CD4-positive, alpha-beta T cell treated with Interleukin-17A for 1 hour (primary cell): ENCODE data around the gene FOXO3.
A peak's percentile ranks its signal among the peaks of the same experiment; 100 is the strongest.
"Not testable (repeated sequence)": the region's sequence is repeated elsewhere in the genome, so short reads cannot be mapped to it uniquely, and the experiment has no call there.

Experiments
- DNase-seq: peaks from one replicate; pipeline ENCODE4 v3.0.0-alpha.2; 2020

Gene FOXO3

DNA sequence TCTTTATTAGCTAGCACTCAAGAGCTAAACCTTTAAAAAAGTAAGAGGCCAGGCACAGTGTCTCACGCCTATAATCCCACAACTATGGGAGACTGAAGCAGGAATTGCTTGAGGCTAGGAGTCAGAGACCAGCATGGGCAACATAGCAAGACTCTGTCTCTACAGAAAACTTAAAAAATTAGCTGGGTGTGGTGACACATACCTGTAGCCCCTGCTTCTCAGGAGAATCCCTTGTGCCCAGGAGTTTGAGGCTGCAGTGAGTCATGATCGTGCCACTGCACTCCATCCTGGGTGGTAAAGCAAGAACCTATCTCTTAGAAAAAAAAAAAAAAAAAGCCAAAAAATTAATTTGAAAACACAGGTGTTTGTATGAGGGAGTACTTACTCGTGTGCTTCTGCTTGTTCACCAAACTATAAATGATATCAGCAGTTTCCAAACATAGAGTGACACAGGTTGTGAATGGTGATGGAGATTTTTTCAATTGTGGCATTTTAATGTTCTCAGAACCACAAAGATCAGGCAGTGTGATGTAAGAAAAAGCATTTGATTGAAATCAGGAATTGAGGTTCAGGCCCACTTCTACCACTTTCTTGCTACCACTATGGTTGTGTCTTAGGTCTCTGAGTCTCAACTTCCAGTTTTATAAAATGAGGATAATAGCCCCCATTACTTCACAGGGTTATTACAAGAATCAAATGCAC is 104.9 kb downstream of the FOXO3 start:
- DNase-seq: no peak

DNA sequence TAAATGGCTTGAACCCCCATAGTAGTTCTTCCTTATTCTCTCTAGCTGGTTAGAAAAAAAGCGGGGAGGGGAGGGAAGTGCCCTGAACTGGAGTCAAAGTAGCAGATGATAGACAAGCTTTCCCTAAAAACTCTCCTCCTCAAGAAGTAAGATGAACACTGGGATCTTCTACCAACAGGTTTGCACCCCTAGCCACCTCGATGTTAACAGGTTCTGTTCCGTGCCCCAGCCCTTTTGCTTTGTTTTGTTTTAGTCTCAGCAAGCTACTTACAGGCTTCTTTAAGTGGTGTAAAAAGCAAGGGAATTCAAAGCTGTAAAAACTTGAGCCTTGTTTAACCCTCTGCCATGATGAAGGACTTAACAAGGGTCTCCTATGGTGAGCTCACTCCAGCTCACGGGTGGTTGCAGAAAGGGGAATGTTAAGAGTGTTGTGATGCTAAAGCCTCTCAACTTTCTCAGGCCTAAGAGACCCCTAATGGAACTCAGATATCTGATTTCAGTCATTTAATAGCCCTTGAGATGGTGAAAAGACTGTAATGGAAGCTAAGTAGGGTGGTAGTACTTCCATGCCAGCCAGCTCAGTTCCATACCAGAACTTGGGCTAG is 106.0 kb downstream of the FOXO3 start:
- no peak for DNase-seq

DNA sequence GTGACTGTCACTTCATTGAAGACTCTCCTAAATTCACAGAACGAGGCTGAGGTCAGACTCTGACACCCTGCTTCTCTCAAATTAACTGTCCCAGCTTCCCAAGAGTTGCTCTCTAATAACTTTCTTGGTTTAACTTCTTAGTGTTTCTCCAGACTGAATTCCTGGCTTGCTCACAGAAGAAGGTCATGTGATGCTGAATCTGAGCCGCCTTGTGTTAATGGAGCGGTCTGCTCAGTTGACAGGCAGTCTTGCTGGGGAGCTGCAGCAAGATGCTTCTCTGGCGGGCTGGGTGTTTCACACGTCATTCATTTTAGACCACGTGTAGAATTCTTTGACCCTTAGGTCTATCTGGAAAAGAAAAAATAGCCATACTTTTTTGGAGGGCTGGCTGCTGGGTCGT is 107.3 kb downstream of the FOXO3 start:
- DNase-seq: no peak

DNA sequence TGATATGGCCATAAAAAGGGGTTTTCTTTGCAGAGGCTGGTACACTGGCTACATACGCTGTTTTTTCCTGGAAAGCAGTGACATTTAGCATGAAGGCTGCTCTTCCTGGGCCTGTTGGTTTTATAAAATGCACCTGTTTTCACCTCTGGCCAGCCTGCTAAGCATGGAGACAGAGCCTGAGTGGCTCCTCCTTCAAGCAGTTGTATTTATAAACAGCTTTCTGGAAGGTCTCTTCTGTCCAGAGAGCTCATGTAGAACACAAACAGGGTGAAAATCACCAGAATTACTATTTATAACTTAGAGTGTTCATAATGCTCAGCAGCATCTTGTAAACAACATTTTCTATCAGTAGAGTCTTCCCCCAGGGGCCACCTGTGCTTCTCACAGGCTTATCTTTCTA is 109.0 kb downstream of the FOXO3 start:
- no peak for DNase-seq

DNA sequence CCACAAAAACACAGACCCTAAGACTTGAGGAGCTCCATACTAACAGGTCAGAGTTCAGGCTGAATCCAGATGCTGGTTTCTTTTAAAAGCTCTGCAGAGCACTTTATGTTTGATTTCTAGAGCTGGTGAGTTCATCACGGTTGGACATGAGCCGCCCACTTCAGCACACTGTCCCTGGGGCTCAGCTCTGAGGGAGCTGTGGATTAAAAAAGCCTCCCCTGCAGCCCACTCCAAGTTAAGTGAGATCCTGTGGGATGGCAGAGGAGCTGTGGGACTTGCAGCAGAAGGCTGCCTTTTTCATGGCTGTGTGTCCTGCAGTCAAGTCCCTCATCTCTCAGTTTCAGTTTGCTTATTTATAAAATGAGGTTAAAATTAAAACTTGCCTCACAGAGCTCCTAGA is 110.5 kb downstream of the FOXO3 start:
- DNase-seq: no peak

DNA sequence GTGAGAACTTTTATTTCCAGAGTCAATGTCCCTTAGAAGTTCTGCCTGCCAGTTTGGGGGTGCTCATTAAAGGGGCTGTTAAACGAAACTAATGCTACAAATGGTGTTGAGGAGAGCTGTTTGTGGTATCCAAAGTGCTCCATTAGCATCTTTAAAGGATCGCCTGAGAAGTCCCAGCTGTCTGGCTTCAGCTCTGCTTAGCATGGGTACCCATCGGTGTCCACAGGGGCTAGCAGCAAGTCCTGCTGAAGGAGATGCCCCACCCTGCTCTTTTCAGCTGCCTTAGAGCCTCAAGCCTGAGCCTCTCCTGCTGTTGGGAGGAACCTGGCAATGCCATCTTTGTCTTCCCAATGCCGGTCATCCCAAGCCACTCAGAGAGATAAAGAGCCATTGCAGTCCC is 111.1 kb downstream of the FOXO3 start:
- no peak for DNase-seq

DNA sequence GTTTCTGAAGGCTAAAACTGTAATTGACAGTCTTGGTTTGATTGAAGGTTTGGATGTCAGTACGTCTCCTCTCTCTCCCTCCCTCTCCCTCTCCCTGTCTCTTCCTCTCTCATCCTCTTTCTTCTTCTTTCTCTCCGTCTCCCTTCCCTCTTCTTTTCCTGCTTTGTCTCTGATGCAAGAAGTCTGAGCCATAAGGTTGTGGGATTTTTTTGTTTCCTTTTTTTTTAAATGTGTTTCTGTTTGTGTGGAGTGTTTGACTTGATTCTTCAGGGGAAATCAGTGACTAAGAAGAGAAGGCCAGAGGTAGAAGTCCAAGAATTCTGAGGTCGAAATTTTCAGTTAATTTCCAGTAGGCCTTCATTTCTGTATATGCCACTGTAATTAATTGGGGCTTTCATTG is 111.9 kb downstream of the FOXO3 start:
- DNase-seq: no peak

DNA sequence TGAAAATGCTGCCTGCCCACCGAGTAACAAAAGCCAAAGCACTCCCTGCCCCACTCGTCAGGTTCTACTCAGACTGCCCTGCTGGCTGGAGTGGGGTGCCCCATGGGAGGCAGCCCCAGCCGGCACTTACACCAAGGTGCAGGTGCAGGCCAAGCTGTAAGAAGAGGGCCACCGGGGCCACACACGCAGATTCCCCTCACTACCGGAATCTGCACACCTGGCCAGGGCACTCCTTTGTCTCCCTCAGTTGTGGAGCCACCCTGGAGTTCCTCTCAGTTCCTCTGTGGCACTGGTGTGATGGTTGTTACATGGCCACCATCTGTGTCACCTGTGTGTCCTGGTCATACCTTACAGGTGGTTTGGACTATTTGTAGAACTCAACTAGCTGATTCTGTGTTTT is 112.4 kb downstream of the FOXO3 start:
- no peak for DNase-seq

DNA sequence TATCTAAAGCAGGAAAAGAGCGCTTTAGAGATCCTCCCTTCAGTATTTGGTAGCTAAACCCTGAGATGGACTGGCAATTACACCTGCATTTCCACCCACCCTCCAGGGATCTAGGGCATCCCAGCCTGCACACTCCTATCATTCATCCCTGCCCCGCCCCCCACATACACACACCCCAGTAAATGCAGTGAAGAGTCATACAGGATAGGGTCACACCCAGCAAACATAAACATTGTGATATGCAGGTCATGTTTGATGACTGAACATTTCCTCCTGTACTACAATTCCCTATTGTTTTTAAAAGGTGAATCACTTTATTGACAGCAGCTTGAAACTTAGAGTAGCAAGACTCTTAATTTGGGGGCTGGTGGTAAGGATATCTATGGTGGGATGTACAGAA is 112.9 kb downstream of the FOXO3 start:
- DNase-seq: no peak

DNA sequence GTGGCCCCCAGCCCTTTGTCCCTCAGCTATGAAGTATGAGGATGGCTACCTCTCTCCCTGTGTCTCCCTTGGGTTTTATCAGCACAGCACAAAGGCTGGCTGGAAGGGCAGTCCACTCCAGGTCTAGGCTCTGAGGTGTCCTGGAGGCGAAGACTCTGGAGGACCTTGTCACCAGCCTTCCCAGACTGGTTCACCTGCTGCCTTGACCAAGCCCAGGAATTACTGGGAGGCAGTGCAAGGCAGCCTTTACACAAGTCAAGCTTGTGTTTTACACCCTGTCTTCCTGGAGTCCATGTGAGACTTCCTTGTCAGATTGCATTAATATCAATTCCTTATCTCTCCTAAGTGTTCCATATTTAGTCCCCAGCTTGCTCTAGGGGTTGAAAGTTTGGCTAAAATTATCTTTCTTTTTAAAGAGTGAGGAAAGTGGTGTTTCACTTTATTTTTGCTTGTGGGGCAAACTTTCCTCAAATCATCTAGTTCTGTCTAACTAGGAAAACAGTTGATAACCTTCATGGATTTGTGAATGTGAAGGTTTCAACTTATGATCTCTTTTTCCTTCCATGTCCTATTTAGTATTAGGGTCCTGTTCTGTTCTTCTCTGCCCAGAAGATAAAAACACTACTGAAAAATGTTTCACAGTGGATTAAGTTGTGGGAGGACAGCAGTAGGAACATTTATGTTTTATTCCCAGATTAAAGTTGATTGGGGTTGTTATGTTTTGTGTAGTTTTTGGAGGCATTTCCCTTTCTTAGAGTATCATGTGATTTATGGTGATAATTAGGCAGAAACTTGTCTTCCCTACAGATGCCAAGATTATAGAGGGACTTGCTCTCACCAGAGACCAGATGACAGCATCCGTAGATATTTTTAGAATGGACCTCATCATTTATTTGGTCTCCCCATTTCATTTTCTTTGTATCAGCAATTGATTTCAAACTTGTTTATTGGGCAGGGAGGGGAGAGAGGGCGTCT is 114.8 kb downstream of the FOXO3 start:
- DNase-seq: no peak

DNA sequence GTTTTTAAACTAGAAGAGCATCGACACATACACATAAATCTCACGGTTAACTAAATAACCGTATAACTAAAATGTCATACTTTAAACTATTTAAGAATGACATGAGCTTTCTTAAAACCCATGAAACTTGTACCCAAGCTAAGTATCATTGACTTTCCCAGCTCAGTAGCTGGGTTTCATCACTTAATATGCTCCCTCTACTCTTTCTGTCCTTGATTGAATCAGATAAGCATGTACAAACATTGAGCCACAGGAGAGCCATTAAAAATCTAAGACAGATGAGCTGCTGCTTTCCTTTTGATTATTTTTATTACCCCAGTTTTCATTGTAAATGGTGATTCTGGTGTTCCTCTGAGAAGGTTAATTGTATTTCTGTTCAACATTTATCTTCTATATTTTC is 115.8 kb downstream of the FOXO3 start:
- no peak for DNase-seq

DNA sequence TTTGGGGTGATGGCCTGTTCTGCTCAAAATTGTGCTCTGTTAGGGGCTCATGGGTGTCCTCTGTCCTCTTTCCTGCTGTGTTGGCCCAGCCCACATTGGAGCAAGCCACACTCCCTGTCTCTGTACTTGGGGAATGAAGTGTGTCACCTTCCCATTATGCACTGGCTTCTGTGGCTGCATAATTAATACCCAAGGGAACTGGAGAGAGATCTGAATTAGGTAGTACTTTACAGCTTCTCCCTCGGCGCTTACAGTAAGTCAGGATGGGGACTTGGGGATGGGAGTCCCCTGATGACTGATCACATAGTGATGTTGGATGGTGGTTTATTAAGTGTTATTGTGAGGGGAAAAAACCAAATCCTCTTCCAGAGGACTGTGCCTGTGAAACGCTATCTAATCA is 116.6 kb downstream of the FOXO3 start:
- DNase-seq: no peak

DNA sequence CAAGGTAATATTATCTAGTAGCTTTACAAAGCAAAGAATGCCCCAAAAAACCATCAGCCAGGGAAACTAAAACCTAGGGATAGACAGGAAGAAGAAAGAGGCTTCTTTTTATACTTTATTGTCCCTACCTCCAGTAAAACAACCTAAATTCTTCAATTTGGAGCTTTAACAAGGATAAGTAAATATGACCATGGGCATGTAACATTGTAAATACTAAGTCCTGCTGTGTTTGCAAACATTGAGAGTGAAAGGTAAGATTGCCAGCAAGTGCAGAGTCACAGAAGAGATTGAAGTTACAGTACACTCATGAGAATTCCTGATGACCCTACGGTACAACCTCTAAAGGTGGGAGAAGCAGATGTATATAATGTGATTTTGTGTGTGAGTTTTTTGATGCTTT is 117.2 kb downstream of the FOXO3 start:
- no peak for DNase-seq

DNA sequence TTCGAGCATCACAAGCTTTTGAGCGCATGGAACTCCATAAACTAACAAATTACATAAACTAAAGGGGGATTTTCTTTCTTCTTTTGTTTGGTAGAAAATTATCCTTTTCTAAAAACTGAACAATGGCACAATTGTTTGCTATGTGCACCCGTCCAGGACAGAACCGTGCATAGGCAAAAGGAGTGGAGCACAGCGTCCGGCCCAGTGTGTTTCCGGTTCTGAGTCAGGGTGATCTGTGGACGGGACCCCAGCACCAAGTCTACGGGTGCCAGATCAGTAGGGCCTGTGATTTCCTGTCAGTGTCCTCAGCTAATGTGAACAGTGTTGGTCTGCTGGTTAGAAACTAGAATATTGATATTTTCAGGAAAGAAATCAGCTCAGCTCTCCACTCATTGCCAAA is 119.6 kb downstream of the FOXO3 start:
- not testable (repeated sequence) for DNase-seq

DNA sequence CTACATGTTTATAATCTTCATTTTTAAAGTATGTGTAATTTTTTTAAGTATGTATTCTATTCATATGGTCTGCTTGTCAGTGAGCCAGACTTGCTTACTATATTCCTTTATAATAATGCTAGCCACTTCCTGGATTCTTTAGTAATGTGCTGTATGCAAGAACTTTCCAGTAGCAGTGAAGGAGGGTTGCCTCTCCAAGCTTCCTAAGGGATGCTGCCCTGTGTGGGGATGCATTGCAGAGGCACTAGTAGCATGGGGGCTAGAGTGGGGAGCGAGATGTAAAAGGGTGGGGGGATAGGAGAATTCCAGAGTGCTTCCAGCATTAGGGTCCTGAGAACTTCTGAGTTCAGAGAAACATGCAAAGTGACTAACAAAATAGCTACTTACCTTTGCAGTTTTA is 121.0 kb downstream of the FOXO3 start:
- not testable (repeated sequence) for DNase-seq

DNA sequence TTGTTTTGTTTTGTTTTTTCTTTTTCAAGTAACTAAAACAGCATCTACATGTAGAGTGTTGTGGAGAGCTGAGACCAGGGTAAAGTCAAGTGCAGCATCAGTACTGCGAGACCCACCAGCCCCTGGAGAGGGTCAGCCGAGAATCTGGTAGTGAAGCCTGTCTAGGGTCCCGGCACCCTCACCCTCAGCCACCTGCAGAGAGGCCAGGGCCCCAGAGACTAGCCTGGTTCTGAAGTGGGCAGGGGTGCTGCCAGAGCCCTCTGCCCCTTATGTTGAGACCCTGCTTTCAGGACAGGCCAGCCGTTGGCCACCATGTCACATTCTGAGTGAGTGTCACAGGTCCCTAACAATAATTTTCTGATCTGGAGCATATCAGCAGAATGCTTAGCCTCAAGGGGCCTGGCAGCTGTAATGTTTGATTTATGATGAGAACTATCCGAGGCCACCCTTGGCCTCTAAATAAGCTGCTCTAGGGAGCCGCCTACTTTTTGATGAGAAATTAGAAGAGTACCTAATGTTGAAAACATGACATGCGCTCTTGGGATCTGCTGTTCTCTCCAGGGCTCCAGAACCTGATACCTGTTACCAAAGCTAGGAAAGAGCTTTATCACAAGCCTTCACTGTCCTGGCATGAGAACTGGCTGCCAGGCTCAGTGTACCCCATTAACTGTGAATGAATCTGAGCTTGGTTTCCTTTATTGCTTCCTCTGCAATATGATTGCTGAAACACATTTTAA is 121.8 kb downstream of the FOXO3 start:
- DNase-seq: not testable (repeated sequence)

DNA sequence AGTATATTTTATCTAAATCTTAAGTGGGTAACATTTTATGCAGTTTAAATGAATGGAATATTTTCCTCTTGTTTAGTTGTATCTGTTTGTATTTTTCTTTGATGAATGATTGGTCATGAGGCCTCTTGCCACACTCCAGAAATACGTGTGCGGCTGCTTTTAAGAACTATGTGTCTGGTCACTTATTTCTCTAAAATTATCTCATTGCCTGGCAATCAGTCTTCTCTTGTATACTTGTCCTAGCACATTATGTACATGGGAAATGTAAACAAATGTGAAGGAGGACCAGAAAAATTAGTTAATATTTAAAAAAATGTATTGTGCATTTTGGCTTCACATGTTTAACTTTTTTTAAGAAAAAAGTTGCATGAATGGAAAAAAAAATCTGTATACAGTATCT is 123.3 kb downstream of the FOXO3 start:
- not testable (repeated sequence) for DNase-seq

DNA sequence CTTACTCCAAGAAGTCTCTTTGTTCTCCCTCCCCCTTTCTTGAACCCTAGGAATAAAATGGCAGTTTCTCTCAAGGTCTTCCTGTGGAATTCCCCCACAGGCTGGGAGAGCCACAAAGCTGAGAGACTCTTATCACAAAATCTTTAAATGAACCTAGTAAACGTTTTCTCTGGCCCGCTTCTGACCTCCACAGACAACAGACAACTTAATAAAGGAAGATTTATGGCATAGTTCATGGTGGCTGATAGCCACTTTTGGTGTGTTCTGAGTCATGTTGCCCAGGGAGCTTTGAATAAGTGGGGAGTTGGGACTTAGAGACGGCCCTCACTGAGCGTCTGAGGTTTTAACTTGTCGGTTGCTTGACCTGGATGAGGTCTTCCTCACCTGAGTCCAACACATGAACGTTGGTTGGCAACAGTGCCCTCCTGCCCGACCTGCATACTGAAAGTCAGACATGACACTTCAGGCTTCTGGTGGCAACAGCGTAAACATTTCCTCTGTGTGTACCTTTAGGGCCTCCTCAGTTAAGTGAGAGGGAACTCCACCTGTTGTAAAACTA is 124.1 kb downstream of the FOXO3 start:
- DNase-seq: peak; percentile 2

DNA sequence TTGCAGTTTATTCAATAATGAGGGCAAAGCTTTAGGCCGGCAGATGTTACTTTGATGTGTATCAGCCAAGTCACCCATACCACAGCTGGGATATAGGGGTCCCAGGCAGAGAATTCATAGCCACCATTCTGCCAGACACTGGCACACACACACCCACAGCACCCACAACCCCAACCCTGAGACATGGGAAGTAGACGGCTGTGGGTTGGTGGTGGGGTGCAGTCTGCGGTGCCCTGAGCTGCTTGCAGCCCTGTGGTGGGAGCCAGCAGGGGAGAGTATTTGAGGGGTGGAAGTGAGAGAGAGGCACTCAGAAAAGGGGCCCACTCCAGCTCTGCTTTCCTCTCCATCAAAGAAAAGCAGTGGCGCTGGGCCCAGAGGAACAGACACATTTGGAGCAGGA is 125.3 kb downstream of the FOXO3 start:
- DNase-seq: no peak

DNA sequence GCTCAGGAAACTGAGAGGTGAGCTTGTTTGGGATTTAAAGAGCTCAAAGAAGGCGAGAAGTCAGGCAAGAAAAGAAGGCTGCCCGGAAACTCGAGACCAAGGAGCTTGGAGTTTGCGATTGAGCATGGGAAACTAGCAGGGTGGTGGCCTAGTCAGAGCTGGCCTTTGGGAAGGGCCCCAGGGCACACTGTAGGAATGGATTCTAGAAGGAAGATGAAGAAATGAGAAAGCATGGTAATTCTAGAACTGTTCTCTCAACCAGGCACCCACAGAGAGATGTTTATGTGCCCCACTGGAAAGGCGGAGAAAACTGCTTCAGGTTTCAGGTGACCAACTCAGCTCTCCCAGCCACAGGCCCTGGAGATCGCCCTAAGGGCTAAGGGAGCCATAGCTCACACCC is 126.2 kb downstream of the FOXO3 start:
- DNase-seq: no peak

DNA sequence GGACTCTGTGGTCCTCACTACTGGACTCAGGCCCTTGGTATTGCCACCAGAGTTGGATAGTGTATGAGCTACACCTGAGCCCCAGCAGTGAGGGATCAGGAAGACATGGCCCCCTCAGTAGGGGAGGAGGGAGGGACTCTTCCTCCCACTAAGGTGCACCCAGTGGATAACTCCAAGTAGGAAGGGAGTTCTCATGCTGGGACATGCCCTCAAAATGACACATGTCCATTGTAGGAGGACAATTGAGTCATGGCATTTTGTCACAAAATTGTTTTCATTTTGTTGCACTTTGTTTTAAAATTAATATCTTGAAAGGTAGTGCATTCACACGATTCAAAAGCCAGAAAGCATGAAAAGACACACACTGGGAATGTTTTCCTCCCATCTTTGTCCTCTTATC is 127.2 kb downstream of the FOXO3 start:
- DNase-seq: no peak

DNA sequence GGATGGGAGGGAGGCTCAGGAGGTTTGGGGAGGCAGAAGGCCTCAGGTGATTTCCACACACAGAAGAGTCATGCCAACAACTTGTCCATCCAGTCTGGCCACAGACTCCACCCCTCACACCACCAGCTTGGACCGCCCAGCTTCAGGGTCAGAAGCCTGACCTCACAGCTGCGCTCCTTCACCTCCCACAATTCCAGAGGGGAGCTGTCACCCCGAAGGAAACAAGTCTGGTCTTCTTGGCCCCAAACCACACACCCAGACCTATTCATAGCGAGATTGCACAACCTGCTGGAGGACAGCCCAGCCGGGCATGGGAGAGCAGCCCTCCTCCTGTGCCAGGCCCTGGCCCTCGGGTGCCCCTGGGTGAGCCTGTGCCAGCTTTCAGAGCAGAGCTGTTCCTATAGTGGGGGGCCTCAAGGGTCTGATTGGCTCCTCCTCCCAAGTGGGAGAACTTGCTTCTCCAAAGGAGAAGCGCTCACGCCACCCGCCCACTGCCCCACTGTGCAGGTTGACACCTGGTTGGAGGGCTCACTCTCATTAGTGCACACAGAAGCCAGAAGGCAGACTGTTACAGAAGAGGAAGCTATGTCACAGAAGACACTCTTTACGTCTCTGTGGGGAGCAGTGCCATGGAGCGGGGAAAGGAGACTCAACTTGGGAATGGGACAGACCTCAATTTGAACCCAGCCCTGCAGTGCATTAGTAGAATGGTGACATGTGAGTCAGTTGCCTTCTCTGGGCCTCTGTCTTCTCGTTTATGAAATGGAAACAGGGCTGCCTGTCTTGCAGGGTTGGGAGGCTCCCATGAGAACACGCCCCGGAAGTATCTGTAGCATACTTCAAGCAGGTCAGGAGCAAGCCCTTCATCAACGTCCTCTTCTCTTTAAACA is 128.8 kb downstream of the FOXO3 start:
- no peak for DNase-seq
